Ovary (tissue), 3 donors: Measurements from ENCODE around the gene PRICKLE2.

Experiments
- EP300 ChIP-seq: sonication (generic); formaldehyde crosslinking; IDR thresholded peaks from one replicate; pipeline ENCODE4 v1.6.1; 2017; ENCODE audit warnings: antibody characterized with exemption
- POLR2A ChIP-seq: fragments of 450-650 bp; IDR thresholded peaks from one replicate; pipeline ENCODE4 v1.6.1; 2017; ENCODE audit warnings: antibody characterized with exemption, mild to moderate bottlenecking, moderate library complexity
- TF ChIP-seq, protein P1 (sequence below), 3 donors: fragments of 450-650 bp in 2 of 3; fragments of 200-600 bp in 1 of 3; IDR thresholded peaks; one replicate each; pipeline versions ENCODE4 v1.5.1 to v1.8.0; 2016 to 2022; ENCODE audit warnings: antibody characterized with exemption in 3 of 3, mild to moderate bottlenecking in 1 of 3
- donor health status: DM: no; HTN: no; CAD: no.

- TF ChIP-seq, protein P1, sequence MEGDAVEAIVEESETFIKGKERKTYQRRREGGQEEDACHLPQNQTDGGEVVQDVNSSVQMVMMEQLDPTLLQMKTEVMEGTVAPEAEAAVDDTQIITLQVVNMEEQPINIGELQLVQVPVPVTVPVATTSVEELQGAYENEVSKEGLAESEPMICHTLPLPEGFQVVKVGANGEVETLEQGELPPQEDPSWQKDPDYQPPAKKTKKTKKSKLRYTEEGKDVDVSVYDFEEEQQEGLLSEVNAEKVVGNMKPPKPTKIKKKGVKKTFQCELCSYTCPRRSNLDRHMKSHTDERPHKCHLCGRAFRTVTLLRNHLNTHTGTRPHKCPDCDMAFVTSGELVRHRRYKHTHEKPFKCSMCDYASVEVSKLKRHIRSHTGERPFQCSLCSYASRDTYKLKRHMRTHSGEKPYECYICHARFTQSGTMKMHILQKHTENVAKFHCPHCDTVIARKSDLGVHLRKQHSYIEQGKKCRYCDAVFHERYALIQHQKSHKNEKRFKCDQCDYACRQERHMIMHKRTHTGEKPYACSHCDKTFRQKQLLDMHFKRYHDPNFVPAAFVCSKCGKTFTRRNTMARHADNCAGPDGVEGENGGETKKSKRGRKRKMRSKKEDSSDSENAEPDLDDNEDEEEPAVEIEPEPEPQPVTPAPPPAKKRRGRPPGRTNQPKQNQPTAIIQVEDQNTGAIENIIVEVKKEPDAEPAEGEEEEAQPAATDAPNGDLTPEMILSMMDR (IDR thresholded peaks at IDR 0.05): no peak
- TF ChIP-seq POLR2A (no peak), EP300 (no peak)
Observed at GRCh38 chr3:64047787-64048186, 177.5 kb downstream of the PRICKLE2 start.
